MM.1S (cell line): ENCODE results near the gene ESPN.

ENCODE experiments used
- DNase-seq: peaks from one replicate; pipeline ENCODE4 v3.0.0-alpha.2; 2015
- H2AFZ ChIP-seq: fragments of 300-600 bp; sonication (generic); 2 replicates; pipeline ENCODE4 v1.6.0; 2016; ENCODE audit warnings: antibody characterized with exemption, low read length
- H3F3A ChIP-seq: fragments of 300-600 bp; sonication (generic); 2 replicates; pipeline ENCODE4 v1.6.1; 2016; ENCODE audit warnings: mild to moderate bottlenecking, antibody characterized with exemption, low read length, moderate library complexity, mixed read lengths; ENCODE audit not compliant: insufficient read depth
- H3K27ac ChIP-seq: fragments of 300-600 bp; sonication (generic); 2 replicates; pipeline ENCODE4 v1.5.1; 2016; ENCODE audit warnings: mild to moderate bottlenecking, low read length
- H3K27me3 ChIP-seq: fragments of 300-600 bp; sonication (generic); replicated peaks from 2 replicates; pipeline ENCODE4 v1.6.0; 2016; ENCODE audit warnings: low read length; ENCODE audit not compliant: insufficient read depth
- H3K36me3 ChIP-seq: fragments of 300-600 bp; sonication (generic); replicated peaks from 2 replicates; pipeline ENCODE4 v1.6.1; 2016; ENCODE audit warnings: mild to moderate bottlenecking, low read length, mixed read lengths; ENCODE audit not compliant: insufficient read depth
- H3K4me1 ChIP-seq: fragments of 300-600 bp; sonication (generic); 2 replicates; pipeline ENCODE4 v1.6.1; 2016; ENCODE audit warnings: low read length, mixed read lengths
- H3K4me2 ChIP-seq: fragments of 300-600 bp; sonication (generic); 2 replicates; pipeline ENCODE4 v1.6.0; 2016; ENCODE audit warnings: low read depth, low read length
- H3K4me3 ChIP-seq: fragments of 300-600 bp; sonication (generic); 2 replicates; pipeline ENCODE4 v1.5.1; 2016; ENCODE audit warnings: low read length, mixed read lengths
- H3K79me2 ChIP-seq: fragments of 300-600 bp; sonication (generic); 2 replicates; pipeline ENCODE4 v1.6.1; 2016; ENCODE audit warnings: mixed run types, low read length, mixed read lengths
- H3K9ac ChIP-seq: fragments of 300-600 bp; sonication (generic); 2 replicates; pipeline ENCODE4 v1.6.1; 2016; ENCODE audit warnings: low read length, mixed read lengths
- H3K9me2 ChIP-seq: fragments of 300-600 bp; sonication (generic); replicated peaks from 2 replicates; pipeline ENCODE4 v1.6.1; 2016; ENCODE audit warnings: mild to moderate bottlenecking, low read length, mixed read lengths; ENCODE audit not compliant: insufficient read depth
- H3K9me3 ChIP-seq: fragments of 300-600 bp; sonication (generic); replicated peaks from 2 replicates; pipeline ENCODE4 v1.6.1; 2016; ENCODE audit warnings: mild to moderate bottlenecking, low read length, mixed read lengths; ENCODE audit not compliant: insufficient read depth
- H4K20me1 ChIP-seq: fragments of 300-600 bp; sonication (generic); 2 replicates; pipeline ENCODE4 v1.6.1; 2016; ENCODE audit warnings: mild to moderate bottlenecking, low read length, moderate library complexity, mixed read lengths; ENCODE audit not compliant: insufficient read depth
- EZH2 ChIP-seq: fragments of 300-600 bp; sonication (generic); optimal IDR thresholded peaks from 2 replicates; pipeline ENCODE3; 2017; ENCODE audit warnings: low read depth, mild to moderate bottlenecking, antibody characterized with exemption, low read length, mixed read lengths
- EZH2phosphoT487 ChIP-seq: fragments of 300-600 bp; sonication (generic); IDR thresholded peaks from 2 replicates; pipeline ENCODE4 v1.6.1; 2018; ENCODE audit warnings: antibody characterized with exemption, low read length
- TF ChIP-seq, protein P1 (sequence below): fragments of 300-600 bp; sonication (generic); IDR thresholded peaks from 2 replicates; pipeline ENCODE4 v1.5.1; 2016; ENCODE audit warnings: antibody characterized with exemption, low read length, mixed read lengths

ESPN gene

DNA sequence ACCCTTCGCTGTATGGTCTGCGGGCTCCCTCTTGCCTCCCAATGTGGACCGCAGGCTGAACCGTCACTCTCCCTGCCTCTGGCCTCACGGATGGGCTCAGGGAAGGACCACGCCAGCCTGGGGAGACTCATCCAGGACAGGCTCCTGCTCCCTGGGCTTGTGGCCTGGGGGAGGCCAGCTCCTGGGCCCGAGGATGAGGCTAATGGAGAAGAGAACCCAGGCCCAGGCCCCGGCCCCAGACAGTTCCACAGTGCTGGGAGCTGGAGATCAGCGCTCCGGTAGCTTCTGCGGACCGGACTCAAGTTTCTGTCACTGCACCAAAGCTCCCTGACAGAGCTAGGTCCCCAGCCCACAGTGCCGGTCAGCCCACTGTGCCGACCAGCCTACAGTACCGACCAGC is 80.3 kb downstream of the ESPN start:
- Histone ChIP-seq H3K27me3 (peaks cover 97% of the 10 kb centered on the region), H3K9me2 (no peaks in the 10 kb centered on the region), H3K4me1 (no peaks in the 10 kb centered on the region), H3K9me3 (no peaks in the 10 kb centered on the region), H3K9ac (no peak overlapping the region), H4K20me1 (no peaks in the 10 kb centered on the region), H2AFZ (no peak overlapping the region), H3K4me2 (no peak overlapping the region), H3K27ac (no peak overlapping the region), H3K36me3 (no peaks in the 10 kb centered on the region), H3K79me2 (no peaks in the 10 kb centered on the region), H3F3A (no peaks in the 10 kb centered on the region), H3K4me3 (no peak overlapping the region)
- no peak for DNase-seq
- TF ChIP-seq EZH2phosphoT487 (no peak), EZH2 (no peak)
- TF ChIP-seq, protein P1, sequence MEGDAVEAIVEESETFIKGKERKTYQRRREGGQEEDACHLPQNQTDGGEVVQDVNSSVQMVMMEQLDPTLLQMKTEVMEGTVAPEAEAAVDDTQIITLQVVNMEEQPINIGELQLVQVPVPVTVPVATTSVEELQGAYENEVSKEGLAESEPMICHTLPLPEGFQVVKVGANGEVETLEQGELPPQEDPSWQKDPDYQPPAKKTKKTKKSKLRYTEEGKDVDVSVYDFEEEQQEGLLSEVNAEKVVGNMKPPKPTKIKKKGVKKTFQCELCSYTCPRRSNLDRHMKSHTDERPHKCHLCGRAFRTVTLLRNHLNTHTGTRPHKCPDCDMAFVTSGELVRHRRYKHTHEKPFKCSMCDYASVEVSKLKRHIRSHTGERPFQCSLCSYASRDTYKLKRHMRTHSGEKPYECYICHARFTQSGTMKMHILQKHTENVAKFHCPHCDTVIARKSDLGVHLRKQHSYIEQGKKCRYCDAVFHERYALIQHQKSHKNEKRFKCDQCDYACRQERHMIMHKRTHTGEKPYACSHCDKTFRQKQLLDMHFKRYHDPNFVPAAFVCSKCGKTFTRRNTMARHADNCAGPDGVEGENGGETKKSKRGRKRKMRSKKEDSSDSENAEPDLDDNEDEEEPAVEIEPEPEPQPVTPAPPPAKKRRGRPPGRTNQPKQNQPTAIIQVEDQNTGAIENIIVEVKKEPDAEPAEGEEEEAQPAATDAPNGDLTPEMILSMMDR = no peak

DNA sequence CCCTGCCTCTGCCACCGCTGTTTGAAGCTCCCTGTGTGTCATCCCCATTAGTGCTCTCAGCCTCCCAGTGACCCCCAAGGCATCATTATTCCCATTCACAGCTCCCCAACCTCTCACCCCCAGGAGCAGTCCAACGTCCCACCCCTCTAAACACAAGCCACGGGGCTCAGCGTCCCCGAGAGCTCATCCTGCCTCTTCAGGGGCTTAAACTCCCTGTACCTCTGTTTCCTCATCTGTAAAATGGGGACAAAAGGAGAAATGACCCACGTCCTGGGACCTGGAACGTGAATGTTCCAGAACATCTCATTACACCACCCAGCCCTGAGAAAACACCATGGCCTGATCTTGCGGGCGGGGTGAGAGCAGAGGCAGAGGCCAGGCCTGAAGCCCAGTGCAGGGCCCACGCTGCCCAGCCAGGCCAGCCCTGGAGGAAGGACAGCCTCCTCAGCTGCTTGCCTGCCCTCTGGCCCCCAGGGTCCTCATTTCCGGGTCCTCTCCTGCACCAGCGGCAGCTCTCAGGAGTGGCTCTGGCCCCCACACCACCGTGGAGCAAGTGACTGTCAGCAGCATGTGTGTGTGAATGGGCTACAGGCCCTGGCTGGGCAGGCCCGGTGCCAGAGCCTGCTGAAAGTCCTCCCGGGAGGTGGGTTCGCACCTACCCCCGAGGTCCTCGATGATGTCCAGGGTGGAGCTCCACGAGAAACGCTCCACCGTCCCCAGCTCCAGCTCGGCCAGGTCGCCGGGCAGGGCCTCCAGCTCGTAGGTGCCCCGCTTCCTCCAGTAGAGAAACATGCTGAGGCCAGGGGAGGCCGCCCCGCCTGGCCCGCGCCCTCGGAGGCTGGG is 81.0 kb downstream of the ESPN start:
- H3F3A ChIP-seq = no peaks in the 10 kb centered on the region

DNA sequence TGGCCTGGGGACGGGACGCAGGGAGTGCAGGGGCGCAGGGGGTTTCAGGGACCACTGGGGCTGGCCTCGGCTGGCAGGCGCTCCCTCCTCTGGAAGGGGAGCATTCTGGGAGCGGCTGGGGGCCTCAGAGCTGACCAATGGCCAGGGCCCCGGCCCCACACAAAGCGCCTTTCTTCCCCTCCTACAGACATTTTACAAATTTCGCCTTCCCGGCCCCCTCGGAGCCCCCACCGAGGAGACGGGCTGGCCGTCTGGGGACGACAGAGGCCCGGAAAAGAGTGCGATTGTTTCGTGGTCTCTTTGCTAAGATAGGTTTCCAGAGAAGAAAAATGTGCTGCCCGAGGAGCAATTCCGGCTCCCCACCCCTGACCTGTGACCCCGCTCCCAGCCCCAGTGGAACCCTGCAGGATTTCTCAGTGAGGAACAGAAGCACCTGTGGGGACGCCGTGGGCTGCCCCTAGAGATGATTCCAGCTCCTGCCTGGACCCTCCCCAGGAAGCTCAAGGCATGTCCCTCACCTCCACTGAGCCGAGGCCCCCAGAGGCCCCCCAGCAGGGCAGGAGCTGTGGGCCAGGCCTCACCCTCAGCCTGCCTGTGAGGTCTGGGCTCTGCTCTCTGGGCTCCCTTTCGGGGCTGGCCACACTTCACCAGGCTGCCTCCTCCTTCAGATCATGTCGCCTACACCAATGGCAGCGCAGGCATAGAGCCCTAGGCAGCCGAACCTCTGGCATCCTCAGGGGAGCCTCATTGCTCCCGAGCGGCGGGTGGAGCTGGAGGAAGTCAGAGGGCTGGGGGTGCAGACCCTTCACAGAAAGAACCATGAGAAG is 81.8 kb downstream of the ESPN start:
- TF ChIP-seq, protein P1 = no peak
- TF ChIP-seq EZH2 = no peak
- no peak for TF ChIP-seq EZH2phosphoT487
- H3K9ac ChIP-seq = no peak overlapping the region
- no peaks in the 10 kb centered on the region for H3K79me2 ChIP-seq
- H3K4me3 ChIP-seq = no peak overlapping the region
- no peak overlapping the region for H2AFZ ChIP-seq
- H3K9me2 ChIP-seq = no peaks in the 10 kb centered on the region
- no peaks in the 10 kb centered on the region for H3F3A ChIP-seq
- DNase-seq = no peak
- no peak overlapping the region for H3K27ac ChIP-seq
- no peaks in the 10 kb centered on the region for H4K20me1 ChIP-seq
- H3K4me1 ChIP-seq = no peaks in the 10 kb centered on the region
- H3K4me2 ChIP-seq = no peak overlapping the region
- H3K9me3 ChIP-seq = no peaks in the 10 kb centered on the region
- H3K27me3 ChIP-seq = peaks cover 83% of the 10 kb centered on the region
- H3K36me3 ChIP-seq = no peaks in the 10 kb centered on the region

More for the DNA sequence above, 81.0 kb downstream of the ESPN start:
- no peak overlapping the region for H3K4me3 ChIP-seq
- H3K27me3 ChIP-seq = peaks cover 92% of the 10 kb centered on the region
- no peaks in the 10 kb centered on the region for H3K4me1 ChIP-seq
- H3K27ac ChIP-seq = no peak overlapping the region
- H3K4me2 ChIP-seq = no peak overlapping the region
- DNase-seq = no peak
- H3K9me3 ChIP-seq = no peaks in the 10 kb centered on the region
- H4K20me1 ChIP-seq = no peaks in the 10 kb centered on the region
- TF ChIP-seq EZH2phosphoT487 = no peak
- TF ChIP-seq EZH2 = no peak
- TF ChIP-seq, protein P1 = no peak
- no peaks in the 10 kb centered on the region for H3K36me3 ChIP-seq
- no peaks in the 10 kb centered on the region for H3K79me2 ChIP-seq
- H3K9ac ChIP-seq = no peak overlapping the region
- H3K9me2 ChIP-seq = no peaks in the 10 kb centered on the region
- H2AFZ ChIP-seq = no peak overlapping the region
